Upper lobe of right lung (tissue), 1 donor: Measurements from ENCODE around the gene UFSP1. TPM values are rescaled to one million over a fixed set of nuclear protein-coding genes. Genes with fewer than 3 reads are reported as not detected.
A peak's percentile ranks its signal among the peaks of the same experiment; 100 is the strongest.
"Not testable (repeated sequence)": the region's sequence is repeated elsewhere in the genome, so short reads cannot be mapped to it uniquely, and the experiment has no call there.

Source experiments
- ATAC-seq: fragments of 200-7000 bp; cut with Tn5 transposase; one replicate; pipeline ENCODE4 v1.9.1; 2020; ENCODE audit warnings: mild to moderate bottlenecking, moderate library complexity
- DNase-seq: peaks from one replicate; pipeline ENCODE4 v3.0.0-alpha.2; 2020
- H3K27ac ChIP-seq: fragments of 200-600 bp; one replicate; pipeline ENCODE4 v1.8.0; 2022
- H3K27me3 ChIP-seq: fragments of 200-600 bp; one replicate; pipeline ENCODE4 v1.8.0; 2022; ENCODE audit warnings: mild to moderate bottlenecking
- H3K36me3 ChIP-seq: fragments of 200-600 bp; one replicate; pipeline ENCODE4 v1.8.0; 2022
- H3K4me1 ChIP-seq: fragments of 200-600 bp; one replicate; pipeline ENCODE4 v1.8.0; 2022
- H3K4me3 ChIP-seq: fragments of 200-600 bp; one replicate; pipeline ENCODE4 v1.8.0; 2022; ENCODE audit warnings: mild to moderate bottlenecking
- H3K9me3 ChIP-seq: fragments of 200-600 bp; one replicate; pipeline ENCODE4 v1.8.0; 2022
- intact Hi-C: fragments of 100-400 bp; cut with DNase I; formaldehyde crosslinking; loops from one replicate; pipeline ENCODE4 v1.11.0; 2022
- total RNA-seq: library from RNA; stranded (reverse); fragmentation: NEBNext Ultra II Directional; extraction: Animal tissue kit (Norgen Biotek cat#: 25700); gene quantifications from one replicate; pipeline ENCODE4 v1.2.1, GENCODE V29; 2021
- TF ChIP-seq, protein P1 (sequence below): fragments of 200-600 bp; IDR thresholded peaks from one replicate; pipeline ENCODE4 v1.8.0; 2022; ENCODE audit warnings: antibody characterized with exemption
- donor health status: DM: no; HTN: yes; CAD: no; lungs with severe emphysema.

The UFSP1 gene
- total RNA-seq, 1 donor from 2014 or later, result 3.1 TPM

DNA sequence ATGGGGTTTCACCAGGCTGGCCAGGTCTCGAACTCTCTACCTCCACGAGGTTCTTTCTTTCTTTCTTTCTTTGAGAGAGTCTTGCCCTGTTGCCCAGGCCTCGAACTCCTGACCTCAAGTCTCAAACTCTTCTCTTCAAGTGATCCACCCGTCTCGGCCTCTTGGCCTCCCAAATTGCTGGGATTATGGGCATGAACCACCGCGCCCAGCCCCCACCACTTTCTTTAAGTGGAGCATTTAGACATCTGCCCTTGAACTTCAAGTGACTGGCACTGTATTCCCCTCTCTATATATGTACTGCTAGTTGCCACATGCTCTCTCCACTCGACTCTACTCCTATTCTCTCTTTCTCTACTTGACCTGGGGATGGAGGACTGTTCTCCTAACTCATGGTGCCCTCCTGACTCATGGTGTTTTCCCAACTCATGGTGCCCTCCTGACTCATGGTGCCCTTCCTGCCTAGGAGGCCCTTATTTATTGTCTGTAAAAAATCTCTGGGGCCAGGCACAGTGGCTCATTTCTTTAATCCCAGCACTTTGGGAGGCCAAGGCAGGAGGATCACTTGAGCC, 25.4 kb upstream of the UFSP1 start:
- Histone ChIP-seq H3K27me3 (no peaks in the 10 kb centered on the region), H3K4me1 (peaks cover 4% of the 10 kb centered on the region), H3K9me3 (no peaks in the 10 kb centered on the region), H3K4me3 (no peak overlapping the region), H3K27ac (no peak overlapping the region), H3K36me3 (no peaks in the 10 kb centered on the region)
- ATAC-seq (peak; percentile 61), DNase-seq (no peak)
- TF ChIP-seq, protein P1, sequence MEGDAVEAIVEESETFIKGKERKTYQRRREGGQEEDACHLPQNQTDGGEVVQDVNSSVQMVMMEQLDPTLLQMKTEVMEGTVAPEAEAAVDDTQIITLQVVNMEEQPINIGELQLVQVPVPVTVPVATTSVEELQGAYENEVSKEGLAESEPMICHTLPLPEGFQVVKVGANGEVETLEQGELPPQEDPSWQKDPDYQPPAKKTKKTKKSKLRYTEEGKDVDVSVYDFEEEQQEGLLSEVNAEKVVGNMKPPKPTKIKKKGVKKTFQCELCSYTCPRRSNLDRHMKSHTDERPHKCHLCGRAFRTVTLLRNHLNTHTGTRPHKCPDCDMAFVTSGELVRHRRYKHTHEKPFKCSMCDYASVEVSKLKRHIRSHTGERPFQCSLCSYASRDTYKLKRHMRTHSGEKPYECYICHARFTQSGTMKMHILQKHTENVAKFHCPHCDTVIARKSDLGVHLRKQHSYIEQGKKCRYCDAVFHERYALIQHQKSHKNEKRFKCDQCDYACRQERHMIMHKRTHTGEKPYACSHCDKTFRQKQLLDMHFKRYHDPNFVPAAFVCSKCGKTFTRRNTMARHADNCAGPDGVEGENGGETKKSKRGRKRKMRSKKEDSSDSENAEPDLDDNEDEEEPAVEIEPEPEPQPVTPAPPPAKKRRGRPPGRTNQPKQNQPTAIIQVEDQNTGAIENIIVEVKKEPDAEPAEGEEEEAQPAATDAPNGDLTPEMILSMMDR, result no peak
- intact Hi-C loops, result no loop called here

DNA sequence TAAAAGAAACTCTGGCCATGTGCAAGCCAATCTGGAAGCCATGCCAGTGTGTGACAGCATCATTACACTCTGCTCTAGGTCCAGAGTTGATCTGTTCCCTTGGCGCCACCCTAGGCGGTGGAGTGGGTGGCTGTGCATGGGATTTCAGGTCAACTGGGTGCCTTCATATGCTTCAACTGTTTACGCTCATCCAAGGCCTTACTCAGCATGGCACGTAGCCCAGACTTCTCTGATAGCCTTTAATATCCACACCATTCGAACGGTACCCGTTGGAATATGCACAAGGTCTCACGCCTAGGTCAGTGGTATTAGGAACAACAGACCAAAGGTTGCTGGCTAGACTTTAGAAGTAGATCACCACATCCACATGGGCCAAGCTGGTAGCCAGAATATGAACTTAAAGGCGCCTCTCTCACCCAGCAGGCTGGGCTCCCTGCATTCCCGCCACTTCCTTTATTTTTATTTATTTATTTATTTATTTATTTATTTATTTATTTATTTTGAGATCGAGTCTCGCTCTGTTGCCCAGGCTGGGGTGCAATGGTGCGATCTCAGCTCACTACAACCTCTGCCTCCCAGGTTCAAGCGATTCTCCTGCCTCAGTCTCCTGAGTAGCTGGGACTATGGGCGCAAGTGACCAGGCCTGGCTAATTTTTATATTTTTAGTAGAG, 24.8 kb upstream of the UFSP1 start:
- no peaks in the 10 kb centered on the region for H3K9me3 ChIP-seq
- H3K4me3 ChIP-seq, result no peak overlapping the region
- DNase-seq (no peak), ATAC-seq (no peak)
- H3K27ac ChIP-seq, result no peak overlapping the region
- TF ChIP-seq, protein P1, result no peak
- H3K4me1 ChIP-seq, result peaks cover 4% of the 10 kb centered on the region
- H3K36me3 ChIP-seq, result no peaks in the 10 kb centered on the region
- H3K27me3 ChIP-seq, result no peaks in the 10 kb centered on the region
- intact Hi-C loops, result no loop called here

DNA sequence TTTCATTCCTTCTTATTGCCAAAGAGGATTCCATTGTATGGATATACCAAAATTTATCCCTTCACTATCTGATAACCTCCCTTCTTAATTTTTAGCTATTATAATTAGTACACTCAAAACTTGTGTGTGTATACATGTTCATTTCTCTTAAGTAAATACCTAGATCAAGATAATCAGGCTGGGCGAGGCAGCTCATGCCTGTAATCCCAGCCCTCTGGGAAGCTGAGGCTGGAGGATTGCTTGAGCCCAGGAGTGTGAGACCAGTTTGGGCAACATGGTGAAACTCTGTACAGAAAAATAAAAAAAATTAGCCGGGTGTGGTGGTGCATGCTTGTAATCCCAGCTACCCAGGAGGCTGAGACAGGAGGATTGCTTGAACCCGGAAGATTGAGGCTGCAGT, 22.0 kb upstream of the UFSP1 start:
- H3K9me3 ChIP-seq, result no peaks in the 10 kb centered on the region
- no peak overlapping the region for H3K4me3 ChIP-seq
- peaks cover 2% of the 10 kb centered on the region for H3K4me1 ChIP-seq
- ATAC-seq (no peak), DNase-seq (no peak)
- no peaks in the 10 kb centered on the region for H3K36me3 ChIP-seq
- TF ChIP-seq, protein P1, result no peak
- no peak overlapping the region for H3K27ac ChIP-seq
- intact Hi-C loops, result no loop called here
- H3K27me3 ChIP-seq, result no peaks in the 10 kb centered on the region

DNA sequence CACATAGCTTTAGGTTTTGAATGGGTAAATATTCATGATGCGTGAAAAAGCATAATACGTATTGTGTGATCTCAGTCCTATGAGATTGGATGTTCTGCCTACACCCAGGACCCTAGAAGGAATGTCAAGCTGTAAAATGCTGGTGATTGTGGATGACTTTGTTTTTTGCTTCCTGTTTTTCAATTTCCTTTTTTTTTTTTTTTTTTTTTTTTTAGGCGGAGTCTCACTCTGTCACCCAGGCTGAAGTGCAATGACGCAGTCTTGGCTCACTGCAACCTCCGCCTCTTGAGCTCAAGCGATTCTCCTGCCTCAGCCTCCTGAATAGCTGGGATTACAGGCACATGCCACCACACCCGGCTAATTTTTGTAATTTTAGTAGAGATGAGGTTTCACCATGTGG, 20.9 kb upstream of the UFSP1 start:
- DNase-seq, H3K9me3 ChIP-seq, H3K4me3 ChIP-seq, H3K4me1 ChIP-seq, H3K36me3 ChIP-seq, H3K27me3 ChIP-seq, intact Hi-C loops, H3K27ac ChIP-seq: not testable (repeated sequence)
- ATAC-seq, result peak; percentile 27

DNA sequence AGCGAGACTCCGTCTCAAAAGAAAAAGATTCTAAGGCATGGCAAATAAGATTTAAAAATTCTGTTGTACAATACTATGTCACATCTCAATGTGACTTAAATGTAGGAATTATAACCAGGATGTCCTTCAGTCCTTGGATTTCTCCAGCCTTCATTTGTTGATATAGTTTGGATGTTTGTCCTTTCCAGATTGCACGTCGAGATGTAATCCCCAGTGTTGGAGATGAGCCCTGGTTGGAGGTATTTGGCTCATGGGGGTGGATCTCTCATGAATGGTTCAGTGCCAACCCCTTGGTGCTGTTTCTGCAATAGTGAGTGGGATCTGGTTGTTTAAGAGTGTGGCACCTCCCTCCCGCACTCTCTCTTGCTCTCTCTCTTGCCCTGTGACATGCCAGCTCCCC, 19.0 kb upstream of the UFSP1 start:
- no peak for ATAC-seq
- Histone ChIP-seq H3K4me3 (no peak overlapping the region), H3K9me3 (peaks cover 3% of the 10 kb centered on the region), H3K27ac (no peak overlapping the region), H3K27me3 (no peaks in the 10 kb centered on the region), H3K4me1 (no peaks in the 10 kb centered on the region), H3K36me3 (no peaks in the 10 kb centered on the region)
- TF ChIP-seq, protein P1, result no peak
- intact Hi-C loops, result no loop called here
- DNase-seq, result no peak

DNA sequence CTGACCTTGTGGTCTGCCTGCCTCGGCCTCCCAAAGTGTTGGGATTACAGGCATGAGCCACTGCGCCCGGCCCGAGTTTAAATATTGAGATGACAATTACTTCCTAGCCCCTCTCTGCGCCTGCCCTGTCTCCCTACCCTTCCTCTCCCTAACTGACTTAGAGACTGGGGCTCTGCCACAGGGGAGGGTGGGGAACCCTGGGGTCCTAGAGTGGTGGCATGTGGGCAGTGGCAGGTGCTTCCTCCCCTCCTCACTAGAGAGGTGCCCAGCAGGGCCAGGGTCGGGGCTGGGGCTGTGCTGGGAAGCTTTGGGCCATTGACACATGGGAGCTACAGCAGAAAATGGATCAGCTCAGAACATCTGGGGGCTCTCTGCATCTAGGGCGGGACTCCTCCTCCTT, 13.1 kb upstream of the UFSP1 start:
- Histone ChIP-seq H3K36me3 (no peaks in the 10 kb centered on the region), H3K27ac (no peak overlapping the region), H3K9me3 (peaks cover 3% of the 10 kb centered on the region), H3K4me1 (no peaks in the 10 kb centered on the region), H3K27me3 (peaks cover 6% of the 10 kb centered on the region), H3K4me3 (no peak overlapping the region)
- TF ChIP-seq, protein P1, result no peak
- no peak for ATAC-seq
- DNase-seq, result no peak
- intact Hi-C loops, result no loop called here
